Natural killer cell treated with Interleukin-12 subunit alpha and Interleukin-12 subunit beta and Interleukin-15 and Interleukin-18, amount 100 ng/mL, for 72 hours (primary cell): Measurements from ENCODE around the gene USP47. TPM values are rescaled to one million over a fixed set of nuclear protein-coding genes. Genes with fewer than 3 reads are reported as not detected.
A peak's percentile ranks its signal among the peaks of the same experiment; 100 is the strongest.

Experiments used
- ATAC-seq, 2 donors: fragments of 150-1000 bp; cut with Tn5 transposase in 1 of 2; sonication (Bioruptor Pico), chemical (Tn5 transposase) in 1 of 2; 2 replicates each; pipeline ENCODE4 v1.10.0; 2021
- DNase-seq: peaks from one replicate; pipeline ENCODE4 v3.0.0; 2022; ENCODE audit warnings: low spot score
- H3K27ac Mint-ChIP-seq, 2 donors: 1 replicate in 1 of 2; 2 replicates in 1 of 2; pipeline ENCODE4 v1.8.0; 2022; ENCODE audit warnings: mixed read lengths in 2 of 2, mild to moderate bottlenecking in 1 of 2, moderate library complexity in 1 of 2
- H3K27me3 Mint-ChIP-seq, 2 donors: 1 replicate in 1 of 2; 2 replicates in 1 of 2; pipeline ENCODE4 v1.8.0; 2022; ENCODE audit warnings: mixed read lengths in 2 of 2
- H3K36me3 Mint-ChIP-seq: one replicate; pipeline ENCODE4 v1.8.0; 2022; ENCODE audit warnings: mixed read lengths
- H3K4me1 Mint-ChIP-seq, 2 donors: 1 replicate in 1 of 2; 2 replicates in 1 of 2; pipeline ENCODE4 v1.8.0; 2022; ENCODE audit warnings: low read depth in 2 of 2, mixed read lengths in 2 of 2, mild to moderate bottlenecking in 1 of 2
- H3K4me3 Mint-ChIP-seq: one replicate; pipeline ENCODE4 v1.8.0; 2022; ENCODE audit warnings: mixed read lengths
- H3K9me3 Mint-ChIP-seq: 2 replicates; pipeline ENCODE4 v1.8.0; 2022; ENCODE audit warnings: mixed read lengths
- total RNA-seq, 2 donors: library from RNA; stranded (reverse); gene quantifications; one replicate each; pipeline ENCODE4 v1.2.3, GENCODE V29; 2022

USP47 gene
- total RNA-seq, 2 donors from 2014 or later, result 61.7 to 61.8 TPM

GRCh38 chr11:11843211-11843621, 1.4 kb downstream of the USP47 start:
- no peak for DNase-seq
- Mint-ChIP-seq H3K36me3 (no peaks in the 10 kb centered on the region), H3K27ac (no peak overlapping the region), H3K4me1 (peaks cover 10 to 24% of the 10 kb centered on the region in 2 donors), H3K9me3 (no peaks in the 10 kb centered on the region), H3K27me3 (peaks cover 3 to 8% of the 10 kb centered on the region in 2 donors), H3K4me3 (no peak overlapping the region)
- ATAC-seq, result no peak

GRCh38 chr11:11843642-11844041, 1.9 kb downstream of the USP47 start:
- Mint-ChIP-seq H3K36me3 (no peaks in the 10 kb centered on the region), H3K4me3 (no peak overlapping the region), H3K27me3 (peaks cover 3 to 5% of the 10 kb centered on the region in 2 donors), H3K4me1 (peaks cover 10 to 24% of the 10 kb centered on the region in 2 donors), H3K9me3 (no peaks in the 10 kb centered on the region), H3K27ac (no peak overlapping the region)
- ATAC-seq, result no peak
- no peak for DNase-seq

- ATAC-seq (peak in 1 of 2 donors; percentile 45), DNase-seq (no peak)
- Mint-ChIP-seq H3K36me3 (no peaks in the 10 kb centered on the region), H3K4me3 (no peak overlapping the region), H3K4me1 (peaks cover 15 to 29% of the 10 kb centered on the region in 2 donors), H3K27ac (no peak overlapping the region), H3K27me3 (no peaks in the 10 kb centered on the region), H3K9me3 (no peaks in the 10 kb centered on the region)
Measured at GRCh38 chr11:11844272-11844671, 2.5 kb downstream of the USP47 start.

- DNase-seq, result no peak
Measured at GRCh38 chr11:11845071-11845470, 3.3 kb downstream of the USP47 start.

GRCh38 chr11:11845551-11845950, 3.8 kb downstream of the USP47 start:
- H3K4me1 Mint-ChIP-seq, result peaks cover 28 to 37% of the 10 kb centered on the region in 2 donors
- no peaks in the 10 kb centered on the region for H3K27me3 Mint-ChIP-seq
- H3K36me3 Mint-ChIP-seq, result no peaks in the 10 kb centered on the region
- no peak for ATAC-seq
- no peak overlapping the region for H3K4me3 Mint-ChIP-seq
- H3K9me3 Mint-ChIP-seq, result no peaks in the 10 kb centered on the region
- no peak overlapping the region for H3K27ac Mint-ChIP-seq
- no peak for DNase-seq

More at GRCh38 chr11:11845071-11845470, 3.3 kb downstream of the USP47 start:
- Mint-ChIP-seq H3K27ac (no peak overlapping the region), H3K4me1 (peaks cover 23 to 34% of the 10 kb centered on the region in 2 donors), H3K36me3 (no peaks in the 10 kb centered on the region), H3K4me3 (no peak overlapping the region), H3K9me3 (no peaks in the 10 kb centered on the region), H3K27me3 (no peaks in the 10 kb centered on the region)
- ATAC-seq, result no peak

- H3K27ac Mint-ChIP-seq, result peak overlapping the region; percentile 4 to 6
- no peak overlapping the region for H3K4me3 Mint-ChIP-seq
- H3K36me3 Mint-ChIP-seq, result no peaks in the 10 kb centered on the region
Measured at GRCh38 chr11:11847082-11847481, 5.3 kb downstream of the USP47 start.

GRCh38 chr11:11848891-11849746, 7.3 kb downstream of the USP47 start:
- peak overlapping the region; percentile 21 for H3K4me3 Mint-ChIP-seq
- ATAC-seq (peak; percentile 78 to 89), DNase-seq (no peak)
- H3K4me1 Mint-ChIP-seq, result peaks cover 52 to 56% of the 10 kb centered on the region in 2 donors
- H3K27ac Mint-ChIP-seq, result peak overlapping the region; percentile 34 to 42
- no peaks in the 10 kb centered on the region for H3K27me3 Mint-ChIP-seq
- no peaks in the 10 kb centered on the region for H3K36me3 Mint-ChIP-seq
- no peaks in the 10 kb centered on the region for H3K9me3 Mint-ChIP-seq

More at GRCh38 chr11:11847082-11847481, 5.3 kb downstream of the USP47 start:
- ATAC-seq, result no peak
- Mint-ChIP-seq H3K9me3 (no peaks in the 10 kb centered on the region), H3K4me1 (peaks cover 39 to 41% of the 10 kb centered on the region in 2 donors), H3K27me3 (no peaks in the 10 kb centered on the region)
- no peak for DNase-seq

GRCh38 chr11:11850668-11851067, 8.9 kb downstream of the USP47 start:
- DNase-seq (no peak), ATAC-seq (no peak)
- Mint-ChIP-seq H3K27me3 (no peaks in the 10 kb centered on the region), H3K36me3 (no peaks in the 10 kb centered on the region), H3K4me3 (peak overlapping the region; percentile 1), H3K4me1 (peaks cover 42 to 59% of the 10 kb centered on the region in 2 donors), H3K9me3 (no peaks in the 10 kb centered on the region), H3K27ac (peak overlapping the region in 1 of 2 donors; percentile 42)

GRCh38 chr11:11856638-11857037, 14.9 kb downstream of the USP47 start:
- H3K36me3 Mint-ChIP-seq, result no peaks in the 10 kb centered on the region
- ATAC-seq, result peak; percentile 40 to 73
- peak overlapping the region; percentile 26 for H3K4me3 Mint-ChIP-seq

GRCh38 chr11:11857769-11858168, 16.0 kb downstream of the USP47 start:
- H3K9me3 Mint-ChIP-seq, result no peaks in the 10 kb centered on the region
- peak overlapping the region; percentile 68 for H3K4me3 Mint-ChIP-seq
- peak overlapping the region; percentile 11 to 17 for H3K27ac Mint-ChIP-seq
- H3K4me1 Mint-ChIP-seq, result peaks cover 36 to 47% of the 10 kb centered on the region in 2 donors
- DNase-seq (no peak), ATAC-seq (peak in 1 of 2 donors; percentile 62)
- no peaks in the 10 kb centered on the region for H3K36me3 Mint-ChIP-seq
- H3K27me3 Mint-ChIP-seq, result no peaks in the 10 kb centered on the region

More at GRCh38 chr11:11856638-11857037, 14.9 kb downstream of the USP47 start:
- H3K27me3 Mint-ChIP-seq, result no peaks in the 10 kb centered on the region
- H3K4me1 Mint-ChIP-seq, result peaks cover 42 to 57% of the 10 kb centered on the region in 2 donors
- no peaks in the 10 kb centered on the region for H3K9me3 Mint-ChIP-seq
- H3K27ac Mint-ChIP-seq, result no peak overlapping the region
- DNase-seq, result no peak

GRCh38 chr11:11858676-11859075, 16.9 kb downstream of the USP47 start:
- no peak for DNase-seq
- no peaks in the 10 kb centered on the region for H3K36me3 Mint-ChIP-seq
- peak overlapping the region; percentile 68 for H3K4me3 Mint-ChIP-seq
- peaks cover 29 to 39% of the 10 kb centered on the region in 2 donors for H3K4me1 Mint-ChIP-seq
- no peak for ATAC-seq
- peak overlapping the region; percentile 11 to 17 for H3K27ac Mint-ChIP-seq
- H3K27me3 Mint-ChIP-seq, result no peaks in the 10 kb centered on the region
- no peaks in the 10 kb centered on the region for H3K9me3 Mint-ChIP-seq

- peaks cover 40 to 51% of the 10 kb centered on the region in 2 donors for H3K4me1 Mint-ChIP-seq
- DNase-seq (no peak), ATAC-seq (no peak)
- H3K27ac Mint-ChIP-seq, result peak overlapping the region; percentile 25 to 76
- no peaks in the 10 kb centered on the region for H3K27me3 Mint-ChIP-seq
- H3K36me3 Mint-ChIP-seq, result no peaks in the 10 kb centered on the region
- no peak overlapping the region for H3K4me3 Mint-ChIP-seq
- no peaks in the 10 kb centered on the region for H3K9me3 Mint-ChIP-seq
Measured at GRCh38 chr11:11860103-11860979, 18.6 kb downstream of the USP47 start.

GRCh38 chr11:11862999-11863398, 21.2 kb downstream of the USP47 start:
- H3K27me3 Mint-ChIP-seq, result no peaks in the 10 kb centered on the region
- peaks cover 47 to 54% of the 10 kb centered on the region in 2 donors for H3K4me1 Mint-ChIP-seq
- no peak overlapping the region for H3K4me3 Mint-ChIP-seq
- no peaks in the 10 kb centered on the region for H3K9me3 Mint-ChIP-seq
- DNase-seq, result no peak
- ATAC-seq, result no peak
- H3K27ac Mint-ChIP-seq, result no peak overlapping the region
- H3K36me3 Mint-ChIP-seq, result peaks cover 4% of the 10 kb centered on the region
